ENCODE data around the gene TARM1.

DNA sequence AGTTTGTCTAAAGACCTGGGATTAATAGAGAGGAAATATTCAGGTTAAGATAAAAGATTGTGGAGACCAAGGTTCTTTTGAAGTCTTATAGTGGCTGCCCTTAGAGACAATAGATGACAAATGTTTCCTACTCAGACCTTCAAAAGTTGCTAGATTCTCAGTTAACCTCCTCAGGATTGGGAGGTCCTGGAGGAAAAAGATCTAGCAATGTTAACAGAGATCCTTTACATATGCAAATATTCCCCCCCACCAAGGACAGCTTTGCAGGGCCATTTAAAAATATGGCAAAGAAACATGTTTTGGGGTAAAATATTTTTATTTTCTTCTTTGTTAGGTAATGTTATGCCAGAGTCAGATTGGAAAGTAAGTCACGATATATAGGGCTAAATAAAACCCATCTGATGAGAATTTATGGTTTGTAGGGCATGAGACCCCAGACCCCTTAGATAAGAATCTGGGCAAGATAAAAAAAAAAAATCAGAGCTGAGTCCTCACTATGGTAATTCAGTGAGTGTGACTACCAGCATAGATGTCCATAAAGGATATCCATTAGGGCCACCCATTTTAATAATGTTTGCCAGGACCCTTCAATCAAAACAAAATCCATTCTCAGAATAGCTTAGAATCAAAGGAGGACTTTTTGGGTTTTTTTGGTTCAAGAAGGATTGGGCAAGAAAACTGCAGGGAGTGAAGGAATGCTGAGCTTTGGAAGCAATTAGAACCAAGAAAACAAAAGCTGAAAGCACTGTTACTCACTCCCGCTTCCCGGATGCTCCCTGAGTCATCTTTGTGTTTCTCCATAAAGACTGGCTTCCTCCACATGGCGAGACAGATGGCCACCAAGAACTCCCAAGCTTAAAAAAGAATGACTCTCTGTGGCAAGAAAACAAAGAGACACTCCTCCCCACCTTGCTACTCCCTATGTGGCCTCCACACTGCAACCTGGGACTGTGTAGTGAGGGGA is 45.7 kb downstream of the TARM1 start:
- TF ChIP-seq POLR2A (IDR thresholded peaks at IDR 0.05; ENCODE audit: low read depth, low read length) (no peak), POU2F2 (IDR thresholded peaks at IDR 0.05; ENCODE audit: low read depth, low read length) (no peak), POLR2AphosphoS5 (IDR thresholded peaks at IDR 0.05; ENCODE audit: low read depth, low read length) (no peak), PAX5 (IDR thresholded peaks at IDR 0.05; ENCODE audit: insufficient read depth, low read length, severe bottlenecking) (no peak)

All from GM12891 (cell line).